ENCODE data around the gene RAB7B. TPM values are rescaled to one million over a fixed set of nuclear protein-coding genes. Genes with fewer than 3 reads are reported as not detected.

Gene RAB7B
- total and polyA plus RNA-seq, 9 of the 15 experiments (the other 6 are each of a cell fraction or from before 2014, with no cell fraction given) = 0.03 to 0.29 (median 0.07) TPM; not detected in 4

- ChIA-PET CTCF (ENCODE audit: low intra/inter-chr PET ratio) (no interaction called here), POLR2A (interaction anchor here (1.1 kb wide), 1 partner anchor 18 kb away, joined by 3 read pairs; no protein-coding TSS in a partner anchor)
- Histone ChIP-seq H2AFZ (ENCODE audit: low read depth, low read length) (no peak overlapping the region), H3K9me3 (replicated peaks; ENCODE audit: control insufficient read depth, insufficient read depth, low read depth, low read length) (no peaks in the 10 kb centered on the region), H3K27ac (ENCODE audit: extremely low read depth, low read depth, low read length) (no peak overlapping the region), H3K9ac (ENCODE audit: insufficient read depth in 1 of 2, low read depth in 2 of 2, low read length in 2 of 2) (no peak overlapping the region), H3K4me3 (no peak overlapping the region), H3K4me1 (replicated peaks in 1 of 2; ENCODE audit: control insufficient read depth in 2 of 2, insufficient read depth in 2 of 2, low read length in 2 of 2) (peaks cover 0 to 9% of the 10 kb centered on the region in 2 experiments; a peak in 4 of 5 replicates), H3K9me1 (ENCODE audit: control insufficient read depth, insufficient read depth, low read length) (no peaks in the 10 kb centered on the region), H4K20me1 (replicated peaks; ENCODE audit: control insufficient read depth, insufficient read depth, low read length) (peaks cover 24% of the 10 kb centered on the region), H3K4me2 (ENCODE audit: insufficient read depth, low read length) (no peak overlapping the region), H3K79me2 (ENCODE audit: control insufficient read depth, insufficient read depth, low read length) (no peaks in the 10 kb centered on the region), H3K27me3 (ENCODE audit: control insufficient read depth in 2 of 2, insufficient read depth in 2 of 2, low read length in 2 of 2) (peaks cover 30 to 54% of the 10 kb centered on the region in 2 experiments), H3K36me3 (ENCODE audit: control insufficient read depth, insufficient read depth, low read length) (no peaks in the 10 kb centered on the region)
- in situ Hi-C loops (cut with MboI) (no loop called here), intact Hi-C loops (cut with micrococcal nuclease) (no loop called here)
- DNase-seq (ENCODE audit: extremely low read depth in 1 of 4, low spot score in 3 of 4) (no peak), FAIRE-seq (no peak), ATAC-seq (no peak)
- no TSS peak for BruUV-seq (replicated peaks)
- TF ChIP-seq POLR2AphosphoS5 (IDR thresholded peaks at IDR 0.05; ENCODE audit: control insufficient read depth, insufficient read depth, low read depth, low read length) = no peak
- TF ChIP-seq CBFA2T3 (IDR thresholded peaks at IDR 0.05) = no peak
- no peak for TF ChIP-seq TCF15 (CRISPR knock-in tag; IDR thresholded peaks at IDR 0.05)
- no peak for TF ChIP-seq SIRT6 (IDR thresholded peaks at IDR 0.05; ENCODE audit: low read depth, low read length)
- no peak for TF ChIP-seq ZFX (CRISPR knock-in tag; IDR thresholded peaks at IDR 0.05)
- TF ChIP-seq ZNF695 (CRISPR knock-in tag; IDR thresholded peaks at IDR 0.05) = no peak
- 0% methylated on average over 1 of the region's 1 CpG for WGBS (ENCODE audit: insufficient coverage, low coverage, missing lambda C conversion rate)
Observed at GRCh38 chr1:205949753-205950152, 53.4 kb downstream of the RAB7B start.

GRCh38 chr1:205948886-205949285, 54.3 kb downstream of the RAB7B start:
- no peak for FAIRE-seq
- TF ChIP-seq ZNF699 (CRISPR knock-in tag; IDR thresholded peaks at IDR 0.05; ENCODE audit: insufficient replicate concordance) (no peak), USF1 (CRISPR knock-in tag; IDR thresholded peaks at IDR 0.05) (no peak), NFE2 (IDR thresholded peaks at IDR 0.05; ENCODE audit: low read depth) (no peak), VEZF1 (CRISPR knock-in tag; IDR thresholded peaks at IDR 0.05) (no peak), DMBX1 (CRISPR knock-in tag; IDR thresholded peaks at IDR 0.05; ENCODE audit: borderline replicate concordance) (no peak), PHF21A (IDR thresholded peaks at IDR 0.05; ENCODE audit: borderline replicate concordance, low read depth) (no peak), ATF4 (CRISPR knock-in tag; IDR thresholded peaks at IDR 0.05) (no peak)

More at GRCh38 chr1:205948886-205949285, 54.3 kb downstream of the RAB7B start:
- DNase-seq (ENCODE audit: extremely low read depth in 1 of 4, low spot score in 3 of 4) (no peak), ATAC-seq (no peak)
- H3K4me3 ChIP-seq = no peak overlapping the region
- ChIA-PET CTCF (ENCODE audit: low intra/inter-chr PET ratio) (no interaction called here), POLR2A (interaction anchor here (0.6 to 1.1 kb wide), 3 partner anchors 11 to 866 kb away, joined by 3 read pairs; no protein-coding TSS in a partner anchor)
- H3K27me3 ChIP-seq (ENCODE audit: control insufficient read depth in 2 of 2, insufficient read depth in 2 of 2, low read length in 2 of 2) = peaks cover 35 to 60% of the 10 kb centered on the region in 2 experiments
- intact Hi-C loops (cut with micrococcal nuclease) = no loop called here
- no peak overlapping the region for H3K27ac ChIP-seq (ENCODE audit: extremely low read depth, low read depth, low read length)
- peaks cover 27% of the 10 kb centered on the region for H4K20me1 ChIP-seq (replicated peaks; ENCODE audit: control insufficient read depth, insufficient read depth, low read length)
- no peaks in the 10 kb centered on the region for H3K36me3 ChIP-seq (ENCODE audit: control insufficient read depth, insufficient read depth, low read length)
- in situ Hi-C loops (cut with MboI) = no loop called here
- H2AFZ ChIP-seq (ENCODE audit: low read depth, low read length) = no peak overlapping the region
- H3K79me2 ChIP-seq (ENCODE audit: control insufficient read depth, insufficient read depth, low read length) = no peaks in the 10 kb centered on the region
- H3K4me1 ChIP-seq (replicated peaks in 1 of 2; ENCODE audit: control insufficient read depth in 2 of 2, insufficient read depth in 2 of 2, low read length in 2 of 2) = peaks cover 0 to 10% of the 10 kb centered on the region in 2 experiments; a peak in 4 of 5 replicates
- no peak overlapping the region for H3K9ac ChIP-seq (ENCODE audit: insufficient read depth in 1 of 2, low read depth in 2 of 2, low read length in 2 of 2)
- no TSS peak for BruUV-seq (replicated peaks)
- no peaks in the 10 kb centered on the region for H3K9me1 ChIP-seq (ENCODE audit: control insufficient read depth, insufficient read depth, low read length)
- WGBS (ENCODE audit: insufficient coverage, low coverage, missing lambda C conversion rate) = 8% methylated on average over 3 of the region's 3 CpGs
- no peak overlapping the region for H3K4me2 ChIP-seq (ENCODE audit: insufficient read depth, low read length)
- no peaks in the 10 kb centered on the region for H3K9me3 ChIP-seq (replicated peaks; ENCODE audit: control insufficient read depth, insufficient read depth, low read depth, low read length)
